HFFc6 (cell line): ENCODE data around the gene SETBP1. TPM values are rescaled to one million over a fixed set of nuclear protein-coding genes. Genes with fewer than 3 reads are reported as not detected.

ENCODE experiments used
- DNase-seq: peaks from one replicate; pipeline ENCODE4 v3.0.0-alpha.2; 2018
- H3K27ac Mint-ChIP-seq: 2 replicates; pipeline ENCODE4 v1.8.0; 2020; ENCODE audit warnings: mild to moderate bottlenecking, mixed read lengths
- H3K27me3 Mint-ChIP-seq: 2 replicates; pipeline ENCODE4 v1.8.0; 2021; ENCODE audit warnings: mild to moderate bottlenecking, moderate library complexity, mixed read lengths; ENCODE audit not compliant: insufficient read depth
- H3K36me3 Mint-ChIP-seq: 2 replicates; pipeline ENCODE4 v1.8.0; 2021; ENCODE audit warnings: low read depth, mixed read lengths
- H3K4me1 Mint-ChIP-seq: 2 replicates; pipeline ENCODE4 v1.8.0; 2020; ENCODE audit warnings: low read depth, mixed read lengths
- H3K4me3 Mint-ChIP-seq: 2 replicates; pipeline ENCODE4 v1.8.0; 2020; ENCODE audit warnings: mild to moderate bottlenecking, moderate library complexity, mixed read lengths
- H3K9me3 Mint-ChIP-seq: 2 replicates; pipeline ENCODE4 v1.8.0; 2020; ENCODE audit warnings: mild to moderate bottlenecking, mixed read lengths
- total RNA-seq, 6 experiments: library from RNA; stranded (reverse); fragmentation: NEBNext Ultra II Directional; extraction: Animal tissue kit (Norgen Biotek cat#: 25700); gene quantifications; 2 replicates in 1 of 6; 3 replicates in 5 of 6; pipeline ENCODE4 v1.2.3, GENCODE V29; 2021
- TF ChIP-seq, protein P1 (sequence below): fragments of 200-600 bp; sonication (generic); IDR thresholded peaks from 2 replicates; pipeline ENCODE4 v1.5.0; 2021; ENCODE audit warnings: antibody characterized with exemption, mild to moderate bottlenecking

The SETBP1 gene
- total RNA-seq, 6 experiments from 2014 or later, result 0.03 to 0.40 (median 0.09) TPM

- Mint-ChIP-seq H3K27ac (no peak overlapping the region), H3K9me3 (peaks cover 4% of the 10 kb centered on the region; the same call in 1 of the 2 replicates), H3K4me3 (no peak overlapping the region), H3K4me1 (no peaks in the 10 kb centered on the region), H3K36me3 (no peaks in the 10 kb centered on the region), H3K27me3 (peaks cover 5% of the 10 kb centered on the region)
- TF ChIP-seq, protein P1, sequence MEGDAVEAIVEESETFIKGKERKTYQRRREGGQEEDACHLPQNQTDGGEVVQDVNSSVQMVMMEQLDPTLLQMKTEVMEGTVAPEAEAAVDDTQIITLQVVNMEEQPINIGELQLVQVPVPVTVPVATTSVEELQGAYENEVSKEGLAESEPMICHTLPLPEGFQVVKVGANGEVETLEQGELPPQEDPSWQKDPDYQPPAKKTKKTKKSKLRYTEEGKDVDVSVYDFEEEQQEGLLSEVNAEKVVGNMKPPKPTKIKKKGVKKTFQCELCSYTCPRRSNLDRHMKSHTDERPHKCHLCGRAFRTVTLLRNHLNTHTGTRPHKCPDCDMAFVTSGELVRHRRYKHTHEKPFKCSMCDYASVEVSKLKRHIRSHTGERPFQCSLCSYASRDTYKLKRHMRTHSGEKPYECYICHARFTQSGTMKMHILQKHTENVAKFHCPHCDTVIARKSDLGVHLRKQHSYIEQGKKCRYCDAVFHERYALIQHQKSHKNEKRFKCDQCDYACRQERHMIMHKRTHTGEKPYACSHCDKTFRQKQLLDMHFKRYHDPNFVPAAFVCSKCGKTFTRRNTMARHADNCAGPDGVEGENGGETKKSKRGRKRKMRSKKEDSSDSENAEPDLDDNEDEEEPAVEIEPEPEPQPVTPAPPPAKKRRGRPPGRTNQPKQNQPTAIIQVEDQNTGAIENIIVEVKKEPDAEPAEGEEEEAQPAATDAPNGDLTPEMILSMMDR, result no peak
- DNase-seq, result no peak
Observed at GRCh38 chr18:44916429-44917207, 235.9 kb downstream of the SETBP1 start.

- TF ChIP-seq, protein P1, result no peak
- H3K27me3 Mint-ChIP-seq, result peaks cover 5% of the 10 kb centered on the region; the same call in 1 of the 2 replicates
- peaks cover 4% of the 10 kb centered on the region; the same call in 1 of the 2 replicates for H3K9me3 Mint-ChIP-seq
- no peaks in the 10 kb centered on the region for H3K36me3 Mint-ChIP-seq
- H3K27ac Mint-ChIP-seq, result no peak overlapping the region
- H3K4me1 Mint-ChIP-seq, result no peaks in the 10 kb centered on the region
- no peak for DNase-seq
- no peak overlapping the region for H3K4me3 Mint-ChIP-seq
Observed at GRCh38 chr18:44917216-44918141, 236.8 kb downstream of the SETBP1 start.

- Mint-ChIP-seq H3K36me3 (no peaks in the 10 kb centered on the region), H3K27me3 (peaks cover 3% of the 10 kb centered on the region; the same call in 1 of the 2 replicates), H3K4me1 (no peaks in the 10 kb centered on the region), H3K27ac (no peak overlapping the region), H3K9me3 (peaks cover 4% of the 10 kb centered on the region; the same call in 1 of the 2 replicates), H3K4me3 (no peak overlapping the region)
- DNase-seq, result no peak
- TF ChIP-seq, protein P1, result no peak
Observed at GRCh38 chr18:44918142-44918476, 237.4 kb downstream of the SETBP1 start.

DNA sequence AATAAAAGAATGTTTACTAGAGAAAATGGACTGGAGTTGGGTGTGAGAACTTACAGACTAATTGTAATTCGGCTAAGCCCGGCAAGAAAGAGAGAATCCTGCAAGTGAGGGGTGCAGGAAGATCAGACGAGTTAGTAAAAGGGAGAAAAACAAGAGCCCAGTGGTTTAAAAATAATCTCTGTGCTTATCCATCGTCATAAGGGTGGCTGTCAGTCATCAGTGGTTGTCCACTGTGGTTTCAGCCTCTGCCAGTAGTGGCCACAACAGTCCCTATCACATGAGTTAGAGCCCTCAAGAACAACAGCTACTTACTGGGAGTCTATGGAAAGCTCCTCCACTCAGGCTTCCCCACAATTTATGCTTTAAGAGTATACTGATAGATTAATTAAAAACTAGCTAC lies 239.8 kb downstream of the SETBP1 start:
- H3K27me3 Mint-ChIP-seq, result no peaks in the 10 kb centered on the region; the same call in 1 of the 2 replicates
- H3K4me3 Mint-ChIP-seq, result no peak overlapping the region
- no peak for DNase-seq
- no peaks in the 10 kb centered on the region; the same call in 1 of the 2 replicates for H3K9me3 Mint-ChIP-seq
- TF ChIP-seq, protein P1, result no peak
- H3K27ac Mint-ChIP-seq, result no peak overlapping the region
- H3K4me1 Mint-ChIP-seq, result no peaks in the 10 kb centered on the region
- H3K36me3 Mint-ChIP-seq, result no peaks in the 10 kb centered on the region

DNA sequence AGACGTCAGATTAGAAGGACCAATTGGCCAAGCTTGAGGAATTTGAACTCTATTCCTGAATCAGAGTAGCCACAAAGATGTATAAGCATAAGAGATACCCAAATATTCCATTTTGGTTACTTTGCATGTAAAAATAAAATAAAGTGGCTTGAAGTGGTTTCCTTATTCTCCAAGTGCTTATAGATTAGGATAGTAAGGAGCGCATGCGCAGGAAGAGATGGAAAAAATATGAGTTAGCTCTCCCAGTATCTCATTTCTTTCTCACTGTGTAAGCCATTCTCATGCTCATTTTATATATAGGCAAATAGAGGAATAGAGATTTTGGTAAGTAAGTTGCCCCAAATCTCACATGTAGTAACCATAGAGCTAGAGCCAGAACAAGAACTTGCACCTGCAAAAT lies 241.3 kb downstream of the SETBP1 start:
- H3K36me3 Mint-ChIP-seq, result no peaks in the 10 kb centered on the region
- no peaks in the 10 kb centered on the region for H3K9me3 Mint-ChIP-seq
- TF ChIP-seq, protein P1, result no peak
- DNase-seq, result no peak
- peaks cover under 1% of the 10 kb centered on the region; the same call in 1 of the 2 replicates for H3K4me1 Mint-ChIP-seq
- no peak overlapping the region for H3K27ac Mint-ChIP-seq
- no peaks in the 10 kb centered on the region; the same call in none of the 2 replicates for H3K27me3 Mint-ChIP-seq
- H3K4me3 Mint-ChIP-seq, result no peak overlapping the region
